ENCODE data around the gene MRPL10.

MRPL10 gene

DNA sequence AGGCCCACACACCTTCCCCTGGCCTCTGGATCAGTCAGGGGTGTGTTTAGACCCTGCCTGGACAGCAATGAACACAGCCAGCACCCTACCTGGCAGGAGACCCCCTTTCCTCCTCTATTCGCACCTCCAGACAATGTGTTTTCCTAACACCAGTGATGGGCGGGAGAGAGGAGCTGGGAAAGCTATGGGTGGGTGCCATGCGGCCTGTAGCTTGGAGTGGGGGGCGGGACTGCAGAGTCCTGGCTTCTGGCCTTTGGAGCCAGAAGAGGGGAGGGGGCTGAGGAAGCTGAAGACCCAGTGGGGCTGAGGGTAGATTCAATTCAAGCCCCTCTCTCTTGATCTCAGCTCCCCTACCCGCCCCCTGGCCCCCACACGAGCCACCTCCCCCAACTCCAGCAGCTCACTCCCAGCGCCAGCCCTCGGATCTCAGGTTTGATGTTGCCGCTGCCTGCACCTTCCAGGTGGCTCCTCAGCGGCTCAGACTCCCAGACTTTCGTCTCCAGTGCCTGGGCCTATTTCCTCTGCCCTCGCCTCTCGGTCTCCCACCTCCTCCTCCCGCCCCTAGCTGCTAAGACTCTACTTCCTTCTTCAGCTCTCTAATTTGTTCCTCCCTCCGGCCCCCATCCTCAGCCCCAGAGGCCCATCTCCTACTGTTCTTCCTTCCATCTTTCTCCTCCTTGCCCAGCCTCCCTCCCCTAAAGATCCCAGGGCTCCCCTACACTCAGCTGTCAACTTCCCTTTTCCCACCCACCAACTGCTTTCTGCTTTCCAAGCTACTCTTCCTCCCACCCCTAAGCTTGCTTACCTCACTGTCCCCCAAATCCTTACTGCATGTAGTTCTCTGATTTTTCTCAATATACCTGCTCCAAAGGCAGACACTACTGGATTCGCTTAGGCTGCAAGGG is 26.5 kb upstream of the MRPL10 start:
- DNase-seq (ENCODE audit: low read depth), result no peak

DNA sequence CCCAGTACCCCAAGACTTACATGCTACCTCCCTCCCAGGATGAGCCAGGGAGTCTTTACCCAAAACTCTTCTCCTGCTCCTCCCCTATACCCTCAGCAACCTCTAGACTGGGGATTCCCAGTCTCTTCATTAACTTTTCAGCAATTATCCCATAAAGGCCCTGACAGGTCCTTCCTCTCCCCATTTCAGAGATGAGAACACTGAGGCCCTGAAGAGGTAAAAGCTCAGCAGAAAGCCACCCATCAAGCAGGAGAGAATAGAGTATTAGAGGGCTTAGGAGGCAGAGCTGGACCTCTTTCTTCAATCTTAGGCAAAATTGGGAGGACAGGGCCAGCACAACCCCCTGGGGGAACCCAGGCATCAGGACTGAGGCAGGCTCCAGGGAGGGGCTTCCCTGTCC is 25.5 kb upstream of the MRPL10 start:
- DNase-seq (ENCODE audit: low read depth), result no peak

DNA sequence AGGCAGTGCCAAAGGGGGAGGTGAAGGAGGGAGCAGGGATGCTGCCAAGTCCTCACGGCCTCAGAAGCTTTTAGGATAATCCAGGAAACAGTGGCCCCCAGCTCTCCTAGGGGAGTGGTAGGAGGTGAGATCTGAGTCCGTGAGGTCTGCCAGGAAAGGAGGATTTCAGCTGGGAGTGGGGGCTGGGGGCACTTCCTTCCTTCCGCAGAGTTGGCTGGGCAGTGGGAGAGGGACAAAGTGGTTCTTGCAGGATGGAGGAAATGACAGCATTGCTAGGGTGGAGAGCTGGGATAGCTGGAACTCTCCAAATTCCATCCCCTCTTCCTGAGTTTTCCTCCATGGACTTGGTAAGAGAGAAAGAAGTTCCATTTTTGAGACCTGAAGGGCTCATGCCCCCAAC is 24.4 kb upstream of the MRPL10 start:
- DNase-seq (ENCODE audit: low read depth), result no peak

DNA sequence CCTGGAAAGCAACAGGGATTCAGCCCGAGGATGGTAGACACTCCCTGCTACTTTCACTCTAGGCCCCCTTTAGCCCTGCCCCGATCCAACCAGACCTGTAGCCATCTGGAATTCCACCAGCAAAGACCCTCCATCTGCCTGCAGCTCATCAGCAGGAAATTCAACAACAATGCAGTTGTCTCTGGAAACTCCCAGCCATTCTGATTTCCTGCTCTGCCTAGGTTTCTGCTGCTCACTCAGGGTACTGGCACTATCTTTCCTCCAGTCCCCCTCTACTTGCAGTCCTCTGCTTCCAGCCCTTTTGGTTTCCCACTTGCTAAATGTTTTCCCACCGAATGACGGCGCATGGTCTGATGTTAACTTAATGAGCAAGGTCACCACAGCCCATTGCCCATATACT is 22.3 kb upstream of the MRPL10 start:
- DNase-seq (ENCODE audit: low read depth), result no peak

DNA sequence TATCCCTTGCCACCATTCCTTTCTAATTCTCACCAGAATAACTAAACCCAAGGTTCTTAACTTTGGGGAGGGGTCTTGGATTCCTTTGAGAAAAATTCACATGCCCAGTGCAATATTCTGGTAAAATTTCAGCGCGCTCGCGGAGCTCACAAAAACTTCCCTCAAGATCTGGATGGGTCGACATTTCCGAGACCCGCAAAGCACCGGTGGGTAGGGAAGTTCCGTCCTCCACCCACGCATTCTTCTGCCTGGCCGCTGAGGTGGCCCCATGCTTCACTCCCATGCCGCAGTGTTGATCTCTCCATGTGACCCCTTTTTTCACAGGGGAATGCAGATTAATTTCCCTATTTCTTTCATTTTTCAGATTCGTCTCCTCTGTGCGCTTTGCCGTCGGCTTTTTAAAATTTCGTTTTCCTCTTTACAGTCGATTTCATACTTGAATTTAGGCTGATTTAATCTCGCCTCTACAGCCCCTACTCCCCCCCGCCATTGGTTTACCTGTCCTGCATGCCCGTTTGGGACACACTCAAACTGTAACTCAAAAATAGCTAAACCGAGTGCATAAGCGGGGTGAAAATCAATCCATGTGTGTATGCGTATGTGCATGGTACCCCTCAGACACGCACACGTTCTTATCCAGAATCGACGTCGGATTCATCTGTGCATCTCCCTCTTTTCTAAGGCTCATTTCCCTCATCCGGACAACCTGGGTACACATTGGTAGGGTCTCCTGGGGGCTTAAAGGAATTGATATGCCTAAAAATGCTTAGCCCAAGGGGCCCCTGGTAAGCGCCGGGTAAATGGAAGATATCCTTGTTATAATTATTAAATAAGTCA is 21.0 kb upstream of the MRPL10 start:
- no peak for DNase-seq (ENCODE audit: low read depth)

DNA sequence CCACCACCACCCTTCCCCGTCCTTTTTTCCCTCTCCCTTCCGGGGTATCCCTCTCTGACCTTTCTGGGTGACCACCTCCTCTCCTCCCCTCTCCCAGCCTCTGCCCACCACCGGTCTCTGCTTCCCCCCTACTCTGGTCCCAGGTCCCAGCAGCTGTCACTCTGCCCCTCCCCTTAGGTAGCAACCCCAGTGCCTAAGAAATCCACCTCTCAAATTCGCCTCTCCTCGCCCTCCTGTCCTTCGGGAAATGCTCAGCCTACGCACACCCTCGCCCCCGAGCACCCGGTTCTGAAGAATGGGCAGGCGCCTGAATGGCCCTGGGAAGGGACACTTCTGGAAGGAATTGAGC is 20.4 kb upstream of the MRPL10 start:
- no peak for DNase-seq (ENCODE audit: low read depth)

DNA sequence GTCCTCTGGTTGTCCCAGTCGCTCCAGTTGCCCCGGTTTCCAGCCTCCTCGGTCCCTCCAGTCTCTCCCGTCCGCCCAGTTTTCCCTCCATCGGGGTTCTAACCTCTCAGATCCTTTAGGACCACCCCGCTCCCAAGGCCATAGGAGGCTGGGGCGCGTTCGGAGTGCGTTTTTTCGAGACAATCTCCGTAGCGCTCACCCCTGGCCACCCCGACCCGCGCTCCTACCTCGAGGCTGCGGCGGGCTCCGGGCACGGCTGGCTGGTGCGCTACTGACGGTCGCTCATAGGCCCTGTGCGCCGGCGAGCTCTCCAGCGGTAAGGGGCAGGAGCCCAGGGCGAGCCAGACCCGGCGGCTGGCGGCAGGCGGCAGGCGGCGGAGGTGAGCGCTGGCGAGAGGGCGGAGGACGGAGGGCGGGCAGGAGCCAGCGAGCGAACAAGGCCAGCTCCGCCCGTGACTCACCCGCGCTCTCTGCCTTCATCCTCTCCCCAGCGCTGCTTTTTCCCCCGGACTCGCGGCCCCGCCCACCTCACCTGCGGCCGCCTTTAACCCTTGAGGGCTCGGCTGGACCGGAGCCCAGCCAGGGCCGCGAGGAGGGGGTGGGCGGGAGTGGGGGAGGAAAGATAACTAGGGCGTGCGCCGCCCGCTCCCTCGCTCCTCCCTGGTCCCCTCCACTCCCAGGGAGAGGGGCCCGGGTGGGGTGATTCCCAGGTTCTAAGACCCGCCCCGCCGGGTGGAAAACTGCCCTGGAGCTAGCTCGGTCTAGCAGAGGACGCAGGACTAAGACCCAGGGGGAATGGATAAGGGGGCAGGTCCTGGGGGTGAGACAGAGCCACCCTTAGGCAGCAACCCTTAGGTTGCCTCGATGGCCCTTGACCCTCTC is 19.6 kb upstream of the MRPL10 start, which contains the start of gene SP6:
SP6 (minus strand) TSS at position 472 of the 882 bp plus-strand sequence. CDS start 2,734 bp downstream, outside the sequence.
- DNase-seq (ENCODE audit: low read depth), result peak; percentile 48

DNA sequence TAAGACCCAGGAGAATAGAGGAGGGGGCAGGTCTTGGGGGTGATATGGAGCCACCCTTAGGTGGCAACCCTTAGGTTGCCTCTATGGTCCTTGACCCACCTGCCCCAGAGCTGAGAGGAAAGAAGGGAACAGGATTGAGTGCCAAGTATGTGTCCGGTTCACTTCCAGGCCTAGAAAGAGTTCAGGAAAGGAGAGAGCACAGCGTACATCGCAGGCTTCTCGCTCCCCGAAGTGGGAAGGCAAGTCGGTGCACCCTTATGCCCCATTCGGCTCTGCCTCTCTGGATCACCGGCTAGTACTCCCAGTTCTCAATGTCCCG is 19.0 kb upstream of the MRPL10 start:
- no peak for DNase-seq (ENCODE audit: low read depth)

DNA sequence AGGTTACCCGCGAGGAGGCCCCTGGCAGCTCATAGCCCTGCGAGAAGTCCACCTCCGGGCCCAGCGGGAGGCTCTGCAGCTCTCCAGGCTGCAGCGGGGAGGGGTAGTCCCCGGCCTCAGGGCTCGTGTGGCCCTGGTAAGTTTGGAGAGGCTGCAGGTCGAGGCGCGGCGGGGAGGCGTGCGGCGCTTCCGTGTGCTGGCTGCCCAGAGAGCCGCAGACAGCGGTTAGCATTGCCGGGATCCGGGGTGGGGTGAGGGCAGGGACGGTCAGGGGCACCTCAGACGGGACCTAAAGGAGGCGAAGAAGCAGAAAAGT is 16.8 kb upstream of the MRPL10 start:
- DNase-seq (ENCODE audit: low read depth), result no peak

DNA sequence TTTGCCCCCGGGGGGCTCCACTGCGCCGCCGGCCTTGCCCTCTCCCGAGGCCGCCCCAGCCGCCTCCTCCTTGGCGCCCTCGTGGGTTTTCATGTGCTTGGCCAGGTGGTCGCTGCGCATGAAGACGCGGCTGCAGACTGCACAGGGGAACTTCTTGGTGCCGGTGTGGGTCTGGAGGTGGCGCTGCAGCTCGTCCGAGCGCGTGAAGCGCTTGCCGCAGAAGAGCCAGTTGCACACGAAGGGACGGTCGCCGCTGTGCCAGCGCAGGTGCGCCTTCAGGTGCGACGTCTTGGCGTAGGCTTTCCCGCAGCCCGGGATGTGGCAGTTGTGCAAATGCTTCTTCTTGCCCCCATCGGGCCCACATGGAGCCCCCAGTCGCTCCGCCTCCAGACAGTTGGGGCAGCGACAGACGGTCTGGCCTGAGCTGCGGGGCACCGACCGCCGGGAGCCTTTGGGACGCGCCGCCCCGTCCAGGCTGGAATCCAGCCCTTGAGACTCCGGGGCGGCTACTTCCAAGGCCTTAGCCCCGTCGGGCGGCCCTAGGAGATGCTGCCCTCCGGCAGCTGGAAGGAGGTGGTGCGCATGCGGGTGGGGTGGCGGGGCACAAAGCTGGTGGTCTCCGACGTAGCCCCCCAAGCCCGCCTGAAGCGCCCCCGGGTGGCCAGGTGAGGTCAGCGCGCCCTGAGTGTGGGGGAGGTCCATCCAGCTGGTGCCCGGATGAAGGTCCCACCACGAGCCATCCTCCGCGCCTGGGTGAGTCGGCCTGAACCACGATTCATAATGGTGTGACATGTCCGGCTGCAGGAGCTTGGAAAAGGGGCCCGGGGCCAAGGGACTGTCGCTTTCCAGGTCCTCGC is 16.2 kb upstream of the MRPL10 start:
- peak; percentile 25 for DNase-seq (ENCODE audit: low read depth)

DNA sequence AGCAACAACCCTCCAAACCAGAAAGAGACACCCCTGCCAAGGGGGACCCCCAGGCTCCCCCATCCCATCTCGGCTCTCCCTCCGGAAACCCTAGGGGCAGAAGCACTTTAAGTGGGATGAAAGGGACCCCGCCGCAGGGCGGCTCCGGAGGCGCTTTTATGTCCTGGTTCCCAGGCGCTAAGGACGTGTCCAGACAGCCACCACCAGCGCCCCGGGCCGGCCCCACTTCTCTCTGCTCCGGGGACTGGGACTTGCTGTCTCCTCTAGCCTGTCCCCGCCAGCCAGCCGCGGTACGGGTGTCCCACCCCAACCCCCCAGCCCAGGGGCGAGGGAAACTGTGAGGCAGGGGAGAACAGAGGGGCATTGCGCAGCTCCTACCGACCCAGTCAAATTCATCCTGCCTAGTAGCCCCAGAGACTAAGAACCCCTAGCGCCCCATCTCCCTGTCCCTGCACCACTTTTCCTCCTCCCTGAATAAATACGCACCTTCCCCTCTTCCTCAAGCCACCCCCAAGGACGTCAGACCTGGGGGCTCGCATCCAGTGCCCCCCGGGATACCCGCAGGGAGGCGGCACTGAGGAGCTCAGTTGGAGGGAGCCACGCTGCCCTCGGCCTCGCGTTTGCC is 15.5 kb upstream of the MRPL10 start:
- no peak for DNase-seq (ENCODE audit: low read depth)

DNA sequence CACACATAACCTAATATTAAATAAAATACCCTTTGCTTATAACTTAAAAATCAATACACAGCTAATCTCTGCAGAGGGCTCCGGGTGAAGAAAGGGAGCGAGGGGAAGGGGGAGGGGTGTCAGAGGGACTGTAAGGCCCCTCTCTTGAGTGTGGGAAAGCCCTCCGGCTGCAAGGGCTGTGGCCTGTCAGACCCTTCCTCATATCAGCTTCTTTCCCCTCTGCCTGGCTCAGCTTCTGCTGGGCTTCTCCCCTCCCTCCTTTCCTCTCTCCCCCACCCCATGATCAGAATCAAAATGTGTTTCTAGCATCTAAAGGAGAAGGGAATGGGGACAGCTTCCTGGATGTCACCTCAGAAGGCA is 14.4 kb upstream of the MRPL10 start:
- DNase-seq (ENCODE audit: low read depth), result no peak

DNA sequence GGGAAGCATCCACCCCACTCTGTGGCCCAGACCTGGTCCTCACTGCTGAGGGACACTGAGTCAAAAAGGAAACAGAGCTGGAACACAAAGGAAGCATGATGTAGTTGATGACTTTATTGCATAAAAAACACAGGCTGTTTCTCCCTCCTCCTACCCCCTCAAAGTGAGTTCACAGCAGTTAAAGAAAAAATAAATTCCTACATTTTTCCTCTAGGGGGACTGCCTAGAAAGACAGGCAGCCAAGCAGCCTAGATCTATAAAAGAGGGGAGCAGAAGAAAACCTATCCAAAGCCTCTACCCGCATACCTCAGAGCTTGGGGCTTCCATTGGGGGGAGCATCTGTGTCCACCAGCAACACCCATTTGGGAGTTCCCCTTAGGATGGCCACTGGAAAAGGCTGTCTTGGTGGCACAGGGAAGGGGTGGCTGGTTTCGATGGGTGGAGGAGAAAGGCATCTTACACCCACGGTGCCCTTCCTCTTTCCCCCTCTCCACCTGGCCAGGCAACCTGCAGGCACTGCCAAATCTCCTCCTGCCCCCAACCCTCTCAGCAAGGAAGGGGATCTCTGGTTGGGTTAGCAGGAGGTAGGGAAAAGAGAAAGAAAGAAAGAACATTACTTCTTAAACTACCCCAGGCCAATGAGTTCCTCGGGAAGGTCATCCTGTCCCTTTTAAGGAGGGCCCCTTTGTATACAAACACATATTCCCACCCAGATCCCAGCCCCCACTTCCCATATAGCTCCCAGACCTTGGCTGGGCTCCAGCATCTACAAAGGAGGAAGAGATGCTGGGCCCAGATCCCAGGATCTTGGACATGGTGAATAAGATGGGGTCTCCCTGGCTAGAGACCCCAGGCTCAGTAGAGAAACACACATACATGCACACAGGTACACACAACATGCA is 13.7 kb upstream of the MRPL10 start:
- DNase-seq (ENCODE audit: low read depth), result peak; percentile 33

DNA sequence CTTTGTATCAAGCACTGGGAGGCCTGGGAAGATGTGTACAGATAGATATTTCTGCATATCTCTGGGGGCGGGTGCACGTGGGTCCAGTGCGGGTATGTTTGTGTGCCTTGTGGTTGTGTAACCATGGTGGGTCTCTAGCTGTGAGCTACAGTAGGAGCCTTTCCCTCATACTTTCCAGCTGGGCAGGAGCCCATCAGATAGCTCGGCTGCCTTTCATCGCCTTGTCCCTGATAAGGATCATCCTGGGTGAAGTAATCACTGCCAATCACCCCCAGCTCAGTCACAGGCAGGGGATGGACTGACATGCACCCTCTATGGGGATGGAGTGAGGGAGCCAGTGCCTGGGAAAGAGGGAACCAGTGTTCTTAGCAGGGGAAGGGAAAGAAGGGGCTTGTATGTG is 12.9 kb upstream of the MRPL10 start:
- DNase-seq (ENCODE audit: low read depth), result peak; percentile 79

DNA sequence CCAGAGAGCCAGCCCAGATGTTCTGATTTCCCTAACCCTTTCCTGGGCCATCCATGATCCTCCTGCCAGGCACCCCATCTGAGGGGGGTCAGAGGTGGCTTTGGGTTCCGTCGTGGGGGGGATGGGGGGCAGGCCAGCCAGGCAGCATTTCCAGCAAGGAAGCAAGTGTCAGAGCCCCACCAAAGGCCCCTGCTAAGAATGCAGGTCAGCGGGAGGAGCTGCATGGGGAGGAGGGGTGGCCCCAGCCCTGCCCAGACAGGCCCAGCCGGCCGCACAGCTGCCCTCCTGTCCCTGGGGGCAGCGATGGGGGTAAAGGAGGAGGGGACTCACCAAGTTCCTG is 12.0 kb upstream of the MRPL10 start:
- DNase-seq (ENCODE audit: low read depth), result no peak

DNA sequence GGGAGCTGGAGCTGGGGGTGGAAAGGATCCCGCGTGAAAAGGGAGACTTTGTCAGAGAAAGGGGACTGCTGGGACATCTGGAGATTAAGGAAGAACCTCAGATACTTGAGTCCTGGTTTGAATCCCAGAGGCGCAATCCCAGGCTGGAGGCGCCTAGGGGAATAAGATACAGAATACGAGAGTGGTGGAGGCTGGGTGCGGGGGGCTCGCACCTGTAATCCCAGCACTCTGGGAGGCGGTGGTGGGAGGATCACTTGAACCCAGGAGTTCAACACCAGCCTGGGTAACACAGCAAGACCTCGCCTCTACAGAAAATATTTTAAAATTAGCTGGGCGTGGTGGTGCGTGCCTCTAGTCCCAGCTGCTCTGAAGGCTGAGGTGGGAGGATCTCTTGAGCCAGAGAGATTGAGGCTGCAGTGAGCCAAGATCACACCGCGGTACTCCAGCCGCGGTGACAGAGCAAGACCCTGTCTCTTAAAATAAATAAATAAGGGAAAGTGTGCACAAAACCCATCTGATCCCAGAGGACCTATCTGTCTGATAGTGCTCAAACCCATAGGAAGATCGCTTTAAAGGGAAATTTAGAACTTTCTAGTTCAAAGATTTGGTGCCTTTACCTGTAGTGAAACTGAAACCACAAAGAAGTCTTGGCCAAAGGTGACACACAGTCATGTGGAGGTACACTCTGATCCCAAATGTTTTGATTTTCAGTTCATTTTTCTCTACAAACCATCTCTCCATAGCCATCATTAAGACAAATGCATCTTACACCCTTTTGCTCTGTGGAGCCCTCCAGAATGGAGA is 10.3 kb upstream of the MRPL10 start:
- no peak for DNase-seq (ENCODE audit: low read depth)

DNA sequence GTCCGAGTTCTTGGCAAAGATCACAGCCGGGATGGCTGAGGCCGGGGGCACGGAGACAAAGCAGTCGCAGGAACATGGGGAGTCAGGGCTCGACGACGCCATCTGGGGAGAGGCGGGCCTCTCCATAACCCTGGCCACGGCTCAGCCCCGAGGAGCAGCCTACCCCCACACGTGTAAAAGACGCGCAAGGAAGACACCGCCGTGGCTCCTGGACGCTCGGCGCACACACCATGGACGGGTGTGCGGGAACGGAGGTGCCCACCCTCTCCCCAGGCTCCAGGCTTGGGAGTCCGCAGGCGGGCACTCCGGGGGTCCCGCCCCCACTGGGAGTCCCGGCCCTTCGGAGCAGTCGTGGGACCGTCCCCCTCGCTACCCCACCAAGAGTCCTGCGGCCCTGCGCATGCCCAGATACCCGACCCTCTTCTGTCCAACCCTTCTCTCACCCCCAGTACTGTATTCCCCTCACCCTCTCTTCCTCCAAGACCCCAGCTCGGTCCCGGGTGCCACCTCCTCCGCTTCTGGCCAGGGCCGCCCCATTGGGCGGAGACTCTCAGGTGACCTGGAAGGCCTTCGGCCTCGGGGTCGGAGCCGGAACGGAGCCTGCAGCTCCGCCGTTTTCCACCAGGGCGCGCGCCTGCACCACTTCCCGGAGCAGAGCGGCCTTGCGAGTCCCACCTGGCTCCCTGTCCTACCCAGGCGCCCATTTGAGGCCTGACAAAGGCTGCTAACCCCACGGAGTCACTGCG is 9.6 kb upstream of the MRPL10 start, which contains the start of gene SCRN2:
SCRN2 (minus strand) TSS at position 532 of the 746 bp plus-strand sequence; CDS start at position 102, 430 bp downstream.
- DNase-seq (ENCODE audit: low read depth), result peak; percentile 72

DNA sequence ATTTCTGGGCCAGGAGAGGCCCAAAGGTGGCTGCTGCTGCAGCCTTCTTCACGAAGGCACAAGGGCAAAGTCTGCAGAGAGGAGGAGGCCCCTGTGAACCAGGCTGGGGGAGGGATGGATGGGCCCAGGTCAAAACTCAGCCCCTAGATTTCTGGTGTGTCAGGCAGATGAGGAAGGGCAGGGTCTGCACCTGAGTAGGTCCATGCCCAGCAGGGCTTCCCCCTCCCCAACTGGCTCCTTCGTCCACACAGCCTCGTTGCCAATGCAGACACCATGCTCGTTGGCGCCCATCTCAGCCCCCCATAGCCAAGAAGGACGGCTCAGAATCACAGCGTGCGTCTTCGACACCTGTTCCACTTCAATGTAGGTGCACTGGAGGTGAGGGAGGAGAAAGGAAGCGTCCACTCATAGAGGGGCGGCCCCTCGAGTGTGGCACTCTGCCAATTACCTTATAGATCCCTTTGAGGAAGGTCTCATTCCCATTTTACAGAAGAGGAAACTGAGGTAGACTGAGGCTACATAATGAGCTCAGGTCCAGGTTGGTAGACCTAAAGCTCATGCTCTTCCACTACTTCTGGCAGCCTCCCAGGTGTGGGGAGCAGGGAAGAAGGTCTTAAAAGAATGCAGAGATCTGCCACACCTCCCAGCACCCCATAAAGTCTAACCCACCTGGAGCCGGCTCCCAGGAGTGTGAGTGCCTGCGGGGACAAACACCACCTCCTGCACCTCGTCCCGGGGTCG is 8.8 kb upstream of the MRPL10 start:
- DNase-seq (ENCODE audit: low read depth), result no peak

All from iris pigment epithelial cell (primary cell).